Choroid plexus epithelial cell (primary cell): ENCODE results near the gene ZSWIM6.
A peak's percentile ranks its signal among the peaks of the same experiment; 100 is the strongest.

ENCODE experiments used
- DNase-seq: peaks from one replicate; pipeline ENCODE4 v3.0.0-alpha.2; 2010; ENCODE audit warnings: low read depth
- H3K4me3 ChIP-seq: 2 replicates; pipeline ENCODE4 v1.5.1; 2011; ENCODE audit warnings: low read depth, mild to moderate bottlenecking, control low read depth, low read length, moderate library complexity
- CTCF ChIP-seq: conservative IDR thresholded peaks from 2 replicates; pipeline ENCODE4 v1.5.1; 2011; ENCODE audit warnings: low read depth, mild to moderate bottlenecking, control low read depth, inconsistent platforms, low read length, moderate library complexity

ZSWIM6 gene

GRCh38 chr5:61572959-61573358, 240.9 kb downstream of the ZSWIM6 start:
- DNase-seq = no peak
- no peak for TF ChIP-seq CTCF
- no peak overlapping the region for H3K4me3 ChIP-seq

GRCh38 chr5:61575103-61575502, 243.0 kb downstream of the ZSWIM6 start:
- no peak overlapping the region for H3K4me3 ChIP-seq
- TF ChIP-seq CTCF = no peak
- DNase-seq = peak; percentile 82

GRCh38 chr5:61575581-61575980, 243.5 kb downstream of the ZSWIM6 start:
- H3K4me3 ChIP-seq = no peak overlapping the region
- no peak for DNase-seq
- TF ChIP-seq CTCF = no peak

- TF ChIP-seq CTCF = no peak
- DNase-seq = no peak
- H3K4me3 ChIP-seq = no peak overlapping the region
Measured at GRCh38 chr5:61576556-61576955, 244.5 kb downstream of the ZSWIM6 start.

- TF ChIP-seq CTCF = no peak
- peak; percentile 27 for DNase-seq
- no peak overlapping the region for H3K4me3 ChIP-seq
Measured at GRCh38 chr5:61578858-61579503, 246.9 kb downstream of the ZSWIM6 start.

GRCh38 chr5:61582205-61582820, 250.3 kb downstream of the ZSWIM6 start:
- DNase-seq = peak; percentile 76
- no peak for TF ChIP-seq CTCF

GRCh38 chr5:61582887-61583286, 250.8 kb downstream of the ZSWIM6 start:
- H3K4me3 ChIP-seq = no peak overlapping the region
- DNase-seq = no peak
- no peak for TF ChIP-seq CTCF

More at GRCh38 chr5:61582205-61582820, 250.3 kb downstream of the ZSWIM6 start:
- H3K4me3 ChIP-seq = no peak overlapping the region
